H7 (cell line): Measurements from ENCODE around the gene CYTH2. TPM values are rescaled to one million over a fixed set of nuclear protein-coding genes. Genes with fewer than 3 reads are reported as not detected.

Experiments used
- DNase-seq: peaks from one replicate; pipeline ENCODE4 v3.0.0; 2012
- H3K27me3 ChIP-seq: 2 replicates; pipeline ENCODE4 v1.6.0; 2011; ENCODE audit warnings: mild to moderate bottlenecking, low read length; ENCODE audit not compliant: control insufficient read depth, insufficient read depth
- H3K36me3 ChIP-seq: replicated peaks from 2 replicates; pipeline ENCODE4 v1.5.1; 2011; ENCODE audit warnings: low read length; ENCODE audit not compliant: control insufficient read depth, insufficient read depth
- H3K4me3 ChIP-seq: 2 replicates; pipeline ENCODE4 v1.5.1; 2011; ENCODE audit warnings: low read depth, mild to moderate bottlenecking, control low read depth, low read length, moderate library complexity; ENCODE audit not compliant: insufficient read depth
- total RNA-seq: library from RNA; depleted of rRNA; stranded (reverse); fragments of >200 nt; shearing (Covaris generic); gene quantifications from 2 replicates; pipeline ENCODE4 v1.2.3, GENCODE V29; 2014

CYTH2 gene
- total RNA-seq, 1 experiment from 2014 or later: 51.3 TPM

- Histone ChIP-seq H3K27me3 (peaks cover 5% of the 10 kb centered on the region; the same call in 1 of the 2 replicates), H3K36me3 (peaks cover 1% of the 10 kb centered on the region; the same call in 1 of the 2 replicates), H3K4me3 (peak overlapping the region; percentile 49)
- no peak for DNase-seq
Measured at GRCh38 chr19:48502350-48503018, 33.3 kb downstream of the CYTH2 start.

DNA sequence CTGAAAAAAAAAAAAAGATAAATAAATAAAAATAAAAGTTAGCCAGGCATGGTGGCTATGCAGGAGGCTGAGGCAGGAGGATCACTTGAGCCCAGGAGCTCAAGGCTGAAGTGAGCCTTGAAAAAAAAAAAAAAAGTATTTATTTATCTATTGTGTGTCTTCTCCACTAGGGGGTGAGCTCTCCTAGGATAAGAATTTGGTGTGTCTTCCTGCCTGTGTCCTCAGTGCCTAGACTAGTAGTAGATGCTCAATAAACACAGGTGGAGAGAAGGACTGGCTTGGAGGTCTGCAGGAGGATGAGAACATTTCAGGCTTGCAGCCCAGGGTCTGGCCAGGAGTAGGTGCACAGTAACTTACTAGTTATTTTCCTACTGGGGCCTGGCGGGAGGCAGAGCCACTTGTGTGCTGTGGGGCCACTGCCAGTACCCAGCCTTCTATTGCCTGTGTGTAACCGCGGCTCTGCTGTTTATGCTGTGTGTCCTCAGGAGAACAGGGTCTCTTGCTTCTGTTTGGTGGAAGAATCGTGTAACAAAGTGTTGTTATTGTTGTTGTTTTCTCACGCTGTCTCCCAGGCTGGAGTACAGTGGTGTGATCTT is 37.1 kb downstream of the CYTH2 start:
- DNase-seq: peak; percentile 75

DNA sequence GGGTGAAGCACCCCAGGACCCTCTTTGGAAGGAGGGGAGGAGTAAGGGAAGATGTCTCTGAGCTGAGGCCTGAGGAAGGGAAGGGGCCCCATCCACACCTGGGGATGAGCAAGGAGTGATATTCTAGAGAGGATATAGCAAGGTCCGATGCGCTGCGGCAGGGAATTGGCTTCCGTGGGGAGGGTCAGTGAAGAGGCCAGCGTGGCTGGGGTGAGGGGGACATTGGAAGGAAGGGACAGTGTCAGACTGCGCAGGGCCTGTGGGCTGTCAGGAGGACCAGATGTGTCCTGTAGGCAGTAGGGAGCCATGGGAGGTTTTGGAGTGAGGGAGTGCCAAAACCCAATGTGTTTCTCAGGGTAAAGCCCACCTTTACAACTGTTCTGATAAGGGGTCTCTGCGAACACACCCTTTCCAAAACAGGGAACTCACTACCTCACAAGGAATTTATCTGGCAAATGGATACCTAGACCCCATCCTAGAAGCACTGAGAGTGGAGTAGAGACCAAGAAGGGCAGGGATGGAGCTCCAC is 38.8 kb downstream of the CYTH2 start:
- Histone ChIP-seq H3K4me3 (no peak overlapping the region), H3K36me3 (peaks cover 1% of the 10 kb centered on the region), H3K27me3 (peaks cover 20% of the 10 kb centered on the region)
- no peak for DNase-seq

More for the DNA sequence above, 37.1 kb downstream of the CYTH2 start:
- Histone ChIP-seq H3K36me3 (peaks cover 1% of the 10 kb centered on the region), H3K4me3 (no peak overlapping the region), H3K27me3 (peaks cover 12% of the 10 kb centered on the region; the same call in 1 of the 2 replicates)

DNA sequence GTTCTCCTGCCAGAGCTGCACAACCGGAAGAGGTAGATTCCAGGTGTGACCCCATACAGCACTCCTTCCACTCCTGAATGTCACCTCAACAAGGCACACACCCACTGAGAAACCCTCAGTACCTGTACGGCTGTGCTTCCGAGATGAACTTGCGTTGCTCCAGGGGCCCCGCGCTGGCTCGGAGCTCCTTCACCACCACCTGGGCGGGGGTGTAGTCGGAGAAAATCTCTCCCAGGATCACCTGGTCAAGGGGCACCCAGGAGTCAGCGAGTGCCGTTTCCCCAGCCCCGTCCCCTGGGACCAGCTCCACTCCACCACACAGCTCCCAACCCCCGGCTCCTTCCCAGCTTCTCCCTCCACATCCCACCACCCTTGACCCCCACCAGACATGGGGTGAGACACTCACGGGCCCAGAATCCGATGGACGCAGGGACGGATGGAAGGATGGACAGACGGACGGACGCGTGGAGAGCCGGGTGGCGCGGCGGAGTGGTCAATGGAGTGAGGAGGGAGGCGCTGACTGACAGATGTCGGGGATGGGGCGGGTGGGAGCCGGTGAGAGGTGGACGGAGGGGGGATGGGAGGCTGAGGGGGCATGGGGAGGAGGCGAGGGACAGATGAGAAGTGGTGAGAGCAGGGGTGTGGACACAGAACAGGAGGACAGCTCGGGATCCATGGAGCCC is 39.7 kb downstream of the CYTH2 start:
- Histone ChIP-seq H3K4me3 (no peak overlapping the region), H3K36me3 (peaks cover 1% of the 10 kb centered on the region), H3K27me3 (peaks cover 25% of the 10 kb centered on the region)
- no peak for DNase-seq

GRCh38 chr19:48509467-48510194 is 40.5 kb downstream of the CYTH2 start:
- DNase-seq: peak; percentile 85
- Histone ChIP-seq H3K4me3 (peak overlapping the region; percentile 37; the same call in 1 of the 2 replicates), H3K36me3 (peaks cover 1% of the 10 kb centered on the region), H3K27me3 (peaks cover 25% of the 10 kb centered on the region)

DNA sequence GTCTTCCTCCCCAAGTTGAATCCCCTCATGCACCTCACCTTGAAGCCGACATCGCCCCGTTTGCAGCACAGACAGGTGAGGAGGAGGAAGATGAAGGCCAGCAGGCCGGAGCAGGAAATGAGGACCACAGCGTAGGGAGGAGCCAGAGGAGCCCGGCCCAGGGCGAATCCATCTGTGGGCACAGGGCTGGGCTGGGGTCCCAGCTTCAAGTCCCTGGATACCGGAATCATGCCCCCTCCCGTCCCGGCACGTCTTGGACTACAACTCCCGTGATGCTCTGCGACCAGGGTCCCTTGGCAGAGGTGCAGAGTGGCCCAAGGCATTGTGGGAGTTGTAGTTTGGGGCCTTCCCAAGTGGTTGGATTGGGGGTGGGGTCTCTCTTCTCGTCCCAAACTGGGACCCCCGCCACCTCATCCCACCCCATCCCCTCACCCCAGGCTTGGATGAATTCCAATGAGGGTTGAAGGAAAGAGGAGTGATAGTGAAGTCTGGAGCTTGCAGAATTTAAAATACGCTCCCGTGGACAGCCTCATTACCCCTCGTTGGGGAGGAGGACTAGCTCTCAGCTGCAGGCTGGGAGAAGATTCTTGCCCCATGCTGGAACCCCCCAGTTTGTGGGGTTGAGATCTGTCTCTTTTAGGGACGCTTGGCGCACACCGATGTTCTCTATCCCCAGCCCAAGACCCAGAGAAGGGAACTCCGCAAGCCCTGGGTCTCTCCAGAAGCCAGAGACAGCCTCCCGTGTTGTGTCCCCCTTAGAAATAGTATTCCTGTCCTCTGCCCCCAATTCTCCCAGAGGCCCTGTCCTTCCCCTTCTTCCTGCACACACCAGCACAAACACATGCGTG is 41.5 kb downstream of the CYTH2 start:
- H3K27me3 ChIP-seq: peaks cover 25% of the 10 kb centered on the region
- H3K36me3 ChIP-seq: peaks cover 1% of the 10 kb centered on the region
- DNase-seq: peak; percentile 85
- peak overlapping the region; percentile 41 for H3K4me3 ChIP-seq

DNA sequence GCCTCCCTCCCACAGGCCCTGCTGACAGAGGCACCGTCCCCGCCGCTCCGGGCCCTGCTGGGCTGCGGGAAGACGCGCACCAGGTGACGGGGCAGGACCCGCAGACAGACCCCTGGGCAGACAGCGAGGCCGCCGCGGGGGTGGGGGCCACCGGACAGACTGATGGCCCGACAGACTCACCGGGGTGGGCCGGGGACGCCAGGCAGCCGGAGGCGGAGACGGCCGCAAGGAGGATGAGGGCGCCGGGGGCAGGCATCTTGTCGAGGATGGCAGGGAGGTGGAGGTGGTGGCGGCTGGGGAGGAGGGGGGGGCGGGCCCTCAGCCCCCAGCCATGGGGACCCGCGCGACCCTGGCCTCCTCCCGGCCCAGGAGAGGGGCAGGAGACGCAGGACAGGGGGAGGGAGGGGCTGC is 42.2 kb downstream of the CYTH2 start:
- Histone ChIP-seq H3K36me3 (peaks cover 1% of the 10 kb centered on the region), H3K27me3 (peaks cover 25% of the 10 kb centered on the region), H3K4me3 (peak overlapping the region; percentile 41)
- DNase-seq: no peak

DNA sequence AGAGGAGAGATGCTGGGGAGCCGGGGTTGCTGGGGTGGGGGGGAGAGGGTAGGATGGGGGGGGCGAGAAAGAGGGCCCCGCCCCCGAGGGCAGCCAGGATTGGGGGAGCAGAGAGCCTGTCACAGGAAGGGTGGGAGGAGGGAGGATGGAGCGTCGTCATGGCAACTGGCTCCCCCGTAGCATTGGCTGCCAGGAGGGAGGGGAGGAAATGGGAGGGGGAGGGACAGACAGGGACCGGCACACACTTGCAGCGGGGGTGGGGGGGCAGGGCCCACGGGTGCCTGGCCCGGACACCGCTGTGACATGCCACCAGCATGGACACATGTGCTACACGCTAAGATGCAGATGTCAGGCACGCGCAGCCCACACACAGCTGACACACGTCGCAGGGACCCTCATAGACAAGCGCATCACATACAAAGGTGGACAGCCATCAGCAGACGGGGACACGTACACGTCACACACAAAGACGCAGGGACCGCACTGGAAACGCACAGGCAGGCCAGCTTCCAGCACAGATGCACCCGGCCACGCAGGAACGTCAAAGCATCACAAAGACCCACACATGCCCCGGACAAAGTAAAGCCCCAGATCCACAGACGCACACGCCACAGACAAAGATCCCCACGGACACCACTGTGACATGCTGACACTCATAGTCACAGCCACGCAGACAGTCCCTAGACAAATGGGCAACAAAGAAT is 42.8 kb downstream of the CYTH2 start, which contains the start of gene LMTK3:
TSS of gene LMTK3 (minus strand) at position 36 of the 704 bp plus-strand sequence. CDS start 259 bp downstream, outside the sequence.
- H3K4me3 ChIP-seq: peak within 1 kb of the TSS; percentile 41
- peak; percentile 95 for DNase-seq
- H3K36me3 ChIP-seq: peaks cover 1% of the 10 kb centered on the region
- H3K27me3 ChIP-seq: peaks cover 25% of the 10 kb centered on the region

DNA sequence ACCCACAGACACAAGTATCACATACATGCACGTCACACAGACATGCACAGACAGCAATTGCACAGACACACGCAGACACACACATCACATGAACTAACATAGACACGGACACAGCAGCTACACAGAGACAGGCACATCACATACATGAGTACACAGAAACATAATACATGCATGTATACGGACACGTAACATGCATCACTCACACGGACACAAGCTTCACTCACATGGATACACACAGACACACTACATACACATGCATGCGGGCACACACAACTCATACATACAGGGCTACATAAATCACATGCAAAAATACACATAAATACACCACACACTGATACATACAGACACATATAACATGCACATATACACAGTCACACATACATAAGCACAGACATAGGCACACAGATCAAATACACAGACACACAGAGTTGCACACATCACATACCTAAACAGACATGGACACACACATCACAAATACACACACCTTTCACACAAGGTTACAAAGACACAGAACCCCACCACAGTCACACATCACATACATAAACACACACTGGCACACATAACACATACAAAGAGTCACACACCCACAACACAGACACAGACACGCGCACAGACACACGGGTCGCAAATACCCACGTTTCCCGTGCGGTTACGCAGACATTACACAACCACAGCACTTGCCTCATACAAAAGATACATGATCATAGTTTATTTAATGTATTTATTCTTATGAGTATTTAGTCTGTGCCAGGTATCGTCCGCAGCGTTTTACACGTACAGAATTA is 43.5 kb downstream of the CYTH2 start:
- DNase-seq: no peak
- no peak overlapping the region for H3K4me3 ChIP-seq
- H3K27me3 ChIP-seq: peaks cover 25% of the 10 kb centered on the region
- no peaks in the 10 kb centered on the region; the same call in 1 of the 2 replicates for H3K36me3 ChIP-seq

DNA sequence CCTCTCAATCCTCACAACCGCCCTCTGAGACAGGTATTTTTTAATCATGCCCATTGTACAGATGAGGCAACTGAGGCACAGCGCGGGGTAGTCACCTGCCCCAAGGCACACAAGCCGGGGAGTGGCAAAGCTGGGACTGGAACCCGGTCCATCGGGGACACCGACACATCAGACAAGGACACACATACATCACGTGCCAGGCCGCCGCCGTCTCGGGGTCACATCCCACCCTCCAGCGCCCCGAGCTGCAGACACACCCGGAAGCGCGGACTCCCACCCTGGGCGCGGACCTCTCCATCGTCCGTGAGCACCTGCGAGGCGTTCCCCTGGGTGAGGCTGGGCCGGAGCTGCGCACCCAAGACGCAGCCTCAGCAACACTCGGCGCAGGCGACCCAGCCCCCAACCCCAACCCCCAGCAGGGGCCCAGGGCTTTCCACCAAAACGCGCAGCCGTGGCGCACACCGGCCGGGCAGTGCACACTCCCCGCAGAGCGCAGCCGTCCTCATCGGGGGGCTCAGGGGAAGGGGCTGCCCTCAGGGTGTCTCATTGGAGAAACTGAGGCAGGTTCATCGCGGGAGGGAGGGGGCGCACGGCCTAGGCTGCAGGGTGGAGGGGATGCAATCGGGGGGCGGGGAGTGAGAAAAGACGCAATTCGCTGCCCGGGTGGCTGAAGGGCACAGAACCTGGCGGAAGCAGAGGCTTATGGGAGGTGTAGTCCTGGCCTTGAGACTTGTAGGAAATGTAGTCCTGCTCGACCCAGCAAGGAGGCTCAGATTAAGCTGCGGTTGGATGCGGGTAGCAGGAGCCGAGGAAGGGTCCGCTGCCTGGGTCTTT is 44.3 kb downstream of the CYTH2 start:
- peak overlapping the region; percentile 66 for H3K4me3 ChIP-seq
- H3K27me3 ChIP-seq: peaks cover 25% of the 10 kb centered on the region
- DNase-seq: peak; percentile 93
- no peaks in the 10 kb centered on the region; the same call in 1 of the 2 replicates for H3K36me3 ChIP-seq

DNA sequence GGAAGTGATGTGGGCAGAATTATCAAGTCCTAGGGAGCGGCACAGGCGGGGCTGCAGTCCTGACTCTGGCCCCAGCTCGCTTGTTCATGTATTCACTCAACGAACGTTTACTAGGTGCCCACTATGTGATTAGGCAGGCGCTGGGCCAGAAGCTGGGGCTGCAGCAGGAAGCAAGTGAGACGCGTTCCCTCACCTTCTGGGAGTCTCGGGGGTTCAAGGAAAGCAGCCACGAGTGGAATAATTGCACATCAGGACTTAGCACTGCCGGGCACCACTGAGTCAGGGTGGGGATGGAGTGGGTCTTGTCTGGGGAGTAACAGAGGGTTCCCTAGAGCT is 44.9 kb downstream of the CYTH2 start:
- peak; percentile 36 for DNase-seq
- H3K27me3 ChIP-seq: peaks cover 24% of the 10 kb centered on the region
- H3K36me3 ChIP-seq: no peaks in the 10 kb centered on the region
- H3K4me3 ChIP-seq: peak overlapping the region; percentile 66

DNA sequence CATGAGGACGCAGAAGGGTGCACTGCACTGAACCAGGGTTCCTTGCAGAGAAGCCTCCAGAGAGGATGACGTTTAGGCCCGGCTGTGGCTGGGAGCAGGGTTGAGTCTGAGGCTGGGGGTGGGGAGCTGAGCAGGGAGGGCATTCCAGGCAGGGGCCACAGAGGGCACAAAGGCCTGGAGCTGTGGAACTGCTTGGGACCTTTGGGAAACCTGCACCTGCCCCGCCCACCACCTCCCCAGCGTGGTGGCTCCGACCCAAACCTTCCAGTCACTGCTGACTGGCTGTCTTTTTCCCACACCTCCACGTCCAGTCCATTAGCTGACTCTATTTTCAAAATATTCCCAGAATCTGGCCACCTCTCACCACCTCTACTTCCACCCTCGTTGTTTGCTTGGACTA is 47.4 kb downstream of the CYTH2 start:
- no peak for DNase-seq
- Histone ChIP-seq H3K27me3 (peaks cover 12% of the 10 kb centered on the region), H3K36me3 (no peaks in the 10 kb centered on the region), H3K4me3 (no peak overlapping the region)
